Activated naive CD8-positive, alpha-beta T cell treated with anti-CD3 and anti-CD28 coated beads, Interleukin-2, amount 10 ng/mL, durations not matched to agents 7 days and 5 days (primary cell): ENCODE data around the gene ZNF222. TPM values are rescaled to one million over a fixed set of nuclear protein-coding genes. Genes with fewer than 3 reads are reported as not detected.

ENCODE experiments used
- ATAC-seq: fragments of 150-1000 bp; cut with Tn5 transposase; one replicate; pipeline ENCODE4 v1.10.0; 2021; ENCODE audit warnings: low read depth, moderate library complexity
- POLR2A ChIA-PET: fragments of 350-600 bp; sonication (Branson Sonifier 250); formaldehyde crosslinking; loops from one replicate; lab custom pipeline; 2021; ENCODE audit warnings: antibody characterized with exemption; lab: Charles Lee
- DNase-seq: peaks from one replicate; pipeline ENCODE4 v3.0.0; 2021
- H3K27ac Mint-ChIP-seq: one replicate; pipeline ENCODE4 v1.8.0; 2022; ENCODE audit warnings: mild to moderate bottlenecking, mixed read lengths
- H3K27me3 Mint-ChIP-seq: one replicate; pipeline ENCODE4 v1.8.0; 2022; ENCODE audit warnings: mild to moderate bottlenecking, moderate library complexity, mixed read lengths
- H3K36me3 Mint-ChIP-seq: one replicate; pipeline ENCODE4 v1.8.0; 2021; ENCODE audit warnings: mild to moderate bottlenecking, mixed read lengths
- H3K4me1 Mint-ChIP-seq: one replicate; pipeline ENCODE4 v1.8.0; 2021; ENCODE audit warnings: mixed read lengths
- H3K4me3 Mint-ChIP-seq: one replicate; pipeline ENCODE4 v1.8.0; 2022; ENCODE audit warnings: mild to moderate bottlenecking, moderate library complexity, mixed read lengths
- H3K9me3 Mint-ChIP-seq: one replicate; pipeline ENCODE4 v1.8.0; 2021; ENCODE audit warnings: mixed read lengths
- total RNA-seq, 2 experiments: library from RNA; stranded (reverse); gene quantifications; one replicate each; pipeline ENCODE4 v1.2.3, GENCODE V29; 2021

Gene ZNF222
- 1 to 10 TPM; 7.8 to 7.9 TPM for total RNA-seq

GRCh38 chr19:44025217-44025936 lies at the start of gene ZNF222:
Gene ZNF222, plus strand, starts transcription at chr19:44025379. Its CDS starts 58 bp downstream, at chr19:44025437.
- peaks cover 19% of the 10 kb centered on the region for H3K9me3 Mint-ChIP-seq
- H3K4me3 Mint-ChIP-seq = peak within 1 kb of the TSS; percentile 96
- peaks cover 45% of the 10 kb centered on the region for H3K36me3 Mint-ChIP-seq
- peak within 1 kb of the TSS; percentile 93 for H3K27ac Mint-ChIP-seq
- peak; percentile 71 for DNase-seq
- ATAC-seq = peak; percentile 98
- peaks cover 12% of the 10 kb centered on the region for H3K4me1 Mint-ChIP-seq
- POLR2A ChIA-PET = interaction anchor here (1.0 to 1.5 kb wide), 4 partner anchors 48 to 182 kb away, joined by 3 read pairs; partner anchors contain the start of genes ZNF224 and ZNF45
- peaks cover 7% of the 10 kb centered on the region for H3K27me3 Mint-ChIP-seq

- no peak overlapping the region for H3K4me3 Mint-ChIP-seq
- peaks cover 25% of the 10 kb centered on the region for H3K9me3 Mint-ChIP-seq
- ATAC-seq (no peak), DNase-seq (no peak)
- H3K36me3 Mint-ChIP-seq = peaks cover 2% of the 10 kb centered on the region
- no peaks in the 10 kb centered on the region for H3K27me3 Mint-ChIP-seq
- POLR2A ChIA-PET = no interaction called here
- H3K27ac Mint-ChIP-seq = no peak overlapping the region
- no peaks in the 10 kb centered on the region for H3K4me1 Mint-ChIP-seq
Measured at GRCh38 chr19:43976732-43977131, 48.4 kb upstream of the ZNF222 start.

GRCh38 chr19:43983544-43983911 lies 41.7 kb upstream of the ZNF222 start:
- ATAC-seq = no peak
- POLR2A ChIA-PET = no interaction called here
- no peaks in the 10 kb centered on the region for H3K27me3 Mint-ChIP-seq
- no peak overlapping the region for H3K27ac Mint-ChIP-seq
- peak overlapping the region; percentile 69 for H3K4me3 Mint-ChIP-seq
- H3K36me3 Mint-ChIP-seq = peaks cover 15% of the 10 kb centered on the region
- DNase-seq = no peak
- H3K4me1 Mint-ChIP-seq = peaks cover 6% of the 10 kb centered on the region
- H3K9me3 Mint-ChIP-seq = peaks cover 7% of the 10 kb centered on the region

GRCh38 chr19:43983912-43984686 lies 41.1 kb upstream of the ZNF222 start, which contains the start of gene ZNF155:
Gene ZNF155, plus strand, starts transcription at chr19:43984188. Its CDS starts 4,356 bp downstream, at chr19:43988544.
- peak; percentile 74 for DNase-seq
- H3K36me3 Mint-ChIP-seq = peaks cover 21% of the 10 kb centered on the region
- H3K27ac Mint-ChIP-seq = peak within 1 kb of the TSS; percentile 95
- H3K9me3 Mint-ChIP-seq = peaks cover 11% of the 10 kb centered on the region
- POLR2A ChIA-PET = interaction anchor here (0.6 to 1.6 kb wide), 3 partner anchors 49 to 707 kb away, joined by 3 to 4 read pairs (median 3); partner anchors contain the start of gene ZNF45
- peak within 1 kb of the TSS; percentile 96 for H3K4me3 Mint-ChIP-seq
- peak; percentile 85 for ATAC-seq
- H3K27me3 Mint-ChIP-seq = no peaks in the 10 kb centered on the region
- peaks cover 6% of the 10 kb centered on the region for H3K4me1 Mint-ChIP-seq

- Mint-ChIP-seq H3K36me3 (peaks cover 24% of the 10 kb centered on the region), H3K4me3 (peak overlapping the region; percentile 96), H3K27ac (peak overlapping the region; percentile 95), H3K4me1 (peaks cover 6% of the 10 kb centered on the region), H3K9me3 (peaks cover 11% of the 10 kb centered on the region), H3K27me3 (no peaks in the 10 kb centered on the region)
- DNase-seq (peak; percentile 36), ATAC-seq (peak; percentile 13)
- POLR2A ChIA-PET = interaction anchor here (0.6 to 1.6 kb wide), 3 partner anchors 49 to 707 kb away, joined by 3 to 4 read pairs (median 3); partner anchors contain the start of gene ZNF45
Measured at GRCh38 chr19:43984687-43985000, 40.5 kb upstream of the ZNF222 start.

- Mint-ChIP-seq H3K27ac (no peak overlapping the region), H3K27me3 (no peaks in the 10 kb centered on the region), H3K9me3 (peaks cover 21% of the 10 kb centered on the region), H3K36me3 (peaks cover 46% of the 10 kb centered on the region), H3K4me1 (peaks cover 7% of the 10 kb centered on the region), H3K4me3 (no peak overlapping the region)
- ATAC-seq (no peak), DNase-seq (no peak)
- POLR2A ChIA-PET = no interaction called here
Measured at GRCh38 chr19:43997631-43998290, 27.4 kb upstream of the ZNF222 start.

- peak overlapping the region; percentile 99 for H3K4me3 Mint-ChIP-seq
- H3K4me1 Mint-ChIP-seq = peaks cover 10% of the 10 kb centered on the region
- peak overlapping the region; percentile 98 for H3K27ac Mint-ChIP-seq
- DNase-seq (no peak), ATAC-seq (no peak)
- no peaks in the 10 kb centered on the region for H3K27me3 Mint-ChIP-seq
- peaks cover 24% of the 10 kb centered on the region for H3K9me3 Mint-ChIP-seq
- peaks cover 30% of the 10 kb centered on the region for H3K36me3 Mint-ChIP-seq
- POLR2A ChIA-PET = interaction anchor here (1.6 kb wide), 1 partner anchor 67 kb away, joined by 3 read pairs; the partner anchor contains the start of gene ZNF45
Measured at GRCh38 chr19:44002212-44002565, 23.0 kb upstream of the ZNF222 start.

- H3K27ac Mint-ChIP-seq = peak within 1 kb of the TSS; percentile 98
- H3K4me3 Mint-ChIP-seq = peak within 1 kb of the TSS; percentile 99
- H3K36me3 Mint-ChIP-seq = peaks cover 33% of the 10 kb centered on the region
- POLR2A ChIA-PET = interaction anchor here (1.0 to 1.6 kb wide), 3 partner anchors 68 to 162 kb away, joined by 3 to 4 read pairs (median 3); partner anchors contain the start of genes ZNF226 and ZNF45
- H3K4me1 Mint-ChIP-seq = peaks cover 10% of the 10 kb centered on the region
- DNase-seq = peak; percentile 77
- peaks cover 30% of the 10 kb centered on the region for H3K9me3 Mint-ChIP-seq
- ATAC-seq = peak; percentile 94
- no peaks in the 10 kb centered on the region for H3K27me3 Mint-ChIP-seq
Measured at GRCh38 chr19:44002566-44003460, 22.4 kb upstream of the ZNF222 start, which contains the start of gene ZNF230. Gene ZNF230, plus strand, starts transcription at chr19:44002957. Its CDS starts 4,122 bp downstream, at chr19:44007079.

GRCh38 chr19:44003461-44004009 lies 21.6 kb upstream of the ZNF222 start:
- Mint-ChIP-seq H3K4me3 (peak overlapping the region; percentile 99), H3K27ac (peak overlapping the region; percentile 98), H3K9me3 (peaks cover 30% of the 10 kb centered on the region), H3K36me3 (peaks cover 38% of the 10 kb centered on the region), H3K27me3 (no peaks in the 10 kb centered on the region), H3K4me1 (peaks cover 10% of the 10 kb centered on the region)
- POLR2A ChIA-PET = interaction anchor here (1.0 to 1.1 kb wide), 2 partner anchors 92 to 161 kb away, joined by 3 to 4 read pairs; partner anchors contain the start of gene ZNF226
- peak; percentile 37 for DNase-seq
- peak; percentile 43 for ATAC-seq

- DNase-seq = no peak
- H3K27ac Mint-ChIP-seq = no peak overlapping the region
- H3K36me3 Mint-ChIP-seq = peaks cover 58% of the 10 kb centered on the region
- H3K4me1 Mint-ChIP-seq = peaks cover 10% of the 10 kb centered on the region
- no peak overlapping the region for H3K4me3 Mint-ChIP-seq
- no peaks in the 10 kb centered on the region for H3K27me3 Mint-ChIP-seq
- POLR2A ChIA-PET = no interaction called here
- H3K9me3 Mint-ChIP-seq = peaks cover 43% of the 10 kb centered on the region
- ATAC-seq = no peak
Measured at GRCh38 chr19:44005973-44006372, 19.2 kb upstream of the ZNF222 start.

- Mint-ChIP-seq H3K36me3 (peaks cover 70% of the 10 kb centered on the region), H3K4me1 (peaks cover 3% of the 10 kb centered on the region), H3K27ac (no peak overlapping the region), H3K27me3 (no peaks in the 10 kb centered on the region), H3K9me3 (peaks cover 50% of the 10 kb centered on the region), H3K4me3 (no peak overlapping the region)
- no peak for DNase-seq
- ATAC-seq = no peak
- POLR2A ChIA-PET = no interaction called here
Measured at GRCh38 chr19:44007473-44007872, 17.7 kb upstream of the ZNF222 start.

GRCh38 chr19:44010468-44010867 lies 14.7 kb upstream of the ZNF222 start:
- Mint-ChIP-seq H3K4me3 (no peak overlapping the region), H3K36me3 (peaks cover 71% of the 10 kb centered on the region), H3K27me3 (no peaks in the 10 kb centered on the region), H3K4me1 (no peaks in the 10 kb centered on the region), H3K27ac (no peak overlapping the region), H3K9me3 (peaks cover 62% of the 10 kb centered on the region)
- DNase-seq (no peak), ATAC-seq (no peak)
- POLR2A ChIA-PET = no interaction called here
